ENCODE data around the gene PTPN12. TPM values are rescaled to one million over a fixed set of nuclear protein-coding genes. Genes with fewer than 3 reads are reported as not detected.

Gene PTPN12
- total RNA-seq, result 46.0 and 48.7 TPM in 2 replicates

GRCh38 chr7:77537136-77537777 lies at the start of gene PTPN12:
PTPN12 (plus strand) TSS chr7:77537295; CDS start chr7:77537547, 252 bp downstream.

Other genes with a start within 250 kb of the PTPN12 start
- 0.62 and 1.3 TPM in 2 replicates for gene GSAP, start 120.9 kb upstream of the PTPN12 start, total RNA-seq
- 13.1 and 13.7 TPM in 2 replicates for gene RSBN1L, start 159.2 kb downstream of the PTPN12 start, total RNA-seq